Parathyroid adenoma (tissue), 2 donors: ENCODE data around the gene VWA5B1.

Source experiments
- H2AFZ ChIP-seq: fragments of 300-600 bp; sonication (generic); one replicate; pipeline ENCODE4 v1.7.0; 2017; ENCODE audit warnings: antibody characterized with exemption, mild to moderate bottlenecking
- H3K27ac ChIP-seq: fragments of 300-600 bp; sonication (generic); one replicate; pipeline ENCODE4 v1.7.0; 2017
- H3K27me3 ChIP-seq: fragments of 300-600 bp; sonication (generic); one replicate; pipeline ENCODE4 v1.7.0; 2017; ENCODE audit warnings: low read length; ENCODE audit not compliant: control insufficient read depth, insufficient read depth
- H3K36me3 ChIP-seq: fragments of 300-600 bp; sonication (generic); one replicate; pipeline ENCODE4 v1.7.0; 2017; ENCODE audit warnings: low read length; ENCODE audit not compliant: control insufficient read depth, insufficient read depth
- H3K4me1 ChIP-seq: fragments of 300-600 bp; sonication (generic); one replicate; pipeline ENCODE4 v1.7.0; 2017; ENCODE audit warnings: control low read depth
- H3K4me2 ChIP-seq: fragments of 300-600 bp; sonication (generic); one replicate; pipeline ENCODE4 v1.7.0; 2017; ENCODE audit warnings: low read length
- H3K4me3 ChIP-seq: fragments of 300-600 bp; sonication (generic); one replicate; pipeline ENCODE4 v1.7.0; 2017; ENCODE audit warnings: low read depth, low read length
- H3K79me2 ChIP-seq: fragments of 300-600 bp; sonication (generic); one replicate; pipeline ENCODE4 v1.7.0; 2017; ENCODE audit warnings: control low read depth
- H3K9ac ChIP-seq: fragments of 300-600 bp; sonication (generic); one replicate; pipeline ENCODE4 v1.7.0; 2017; ENCODE audit warnings: mild to moderate bottlenecking
- H3K9me3 ChIP-seq: fragments of 300-600 bp; sonication (generic); one replicate; pipeline ENCODE4 v1.7.0; 2017; ENCODE audit warnings: low read length; ENCODE audit not compliant: control insufficient read depth
- TF ChIP-seq, protein P1 (sequence below): fragments of 300-600 bp; sonication (generic); IDR thresholded peaks from one replicate; pipeline ENCODE4 v1.7.0; 2017; ENCODE audit warnings: antibody characterized with exemption, mild to moderate bottlenecking
- donor health status: primary hyperparathyroidism.

The VWA5B1 gene

DNA sequence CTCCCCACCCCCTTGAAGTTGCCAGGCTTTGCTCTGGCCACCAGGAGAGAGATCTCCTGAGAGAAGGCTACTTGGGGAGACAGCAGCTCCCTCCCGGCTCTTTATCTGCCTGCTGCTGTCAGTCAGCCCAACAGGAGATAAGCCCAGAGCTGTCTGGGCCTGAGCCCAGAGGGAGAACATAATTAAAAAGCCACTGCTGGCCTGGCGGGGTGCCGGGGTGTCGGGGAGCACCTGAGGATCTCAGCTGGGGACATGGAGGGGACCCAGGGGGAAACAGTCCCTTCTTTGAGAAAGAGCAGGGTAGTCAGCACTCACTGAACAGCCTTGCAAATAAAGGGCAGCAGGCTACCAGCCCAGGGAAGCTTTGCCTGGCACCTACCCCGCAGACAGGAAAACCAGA lies 17.9 kb downstream of the VWA5B1 start:
- Histone ChIP-seq H3K79me2 (no peaks in the 10 kb centered on the region), H3K27me3 (no peaks in the 10 kb centered on the region), H2AFZ (peak overlapping the region; percentile 70), H3K9me3 (no peaks in the 10 kb centered on the region), H3K4me3 (no peak overlapping the region), H3K4me1 (peaks cover 4% of the 10 kb centered on the region), H3K36me3 (no peaks in the 10 kb centered on the region), H3K9ac (no peak overlapping the region), H3K4me2 (peak overlapping the region; percentile 31), H3K27ac (peak overlapping the region; percentile 53)
- TF ChIP-seq, protein P1, sequence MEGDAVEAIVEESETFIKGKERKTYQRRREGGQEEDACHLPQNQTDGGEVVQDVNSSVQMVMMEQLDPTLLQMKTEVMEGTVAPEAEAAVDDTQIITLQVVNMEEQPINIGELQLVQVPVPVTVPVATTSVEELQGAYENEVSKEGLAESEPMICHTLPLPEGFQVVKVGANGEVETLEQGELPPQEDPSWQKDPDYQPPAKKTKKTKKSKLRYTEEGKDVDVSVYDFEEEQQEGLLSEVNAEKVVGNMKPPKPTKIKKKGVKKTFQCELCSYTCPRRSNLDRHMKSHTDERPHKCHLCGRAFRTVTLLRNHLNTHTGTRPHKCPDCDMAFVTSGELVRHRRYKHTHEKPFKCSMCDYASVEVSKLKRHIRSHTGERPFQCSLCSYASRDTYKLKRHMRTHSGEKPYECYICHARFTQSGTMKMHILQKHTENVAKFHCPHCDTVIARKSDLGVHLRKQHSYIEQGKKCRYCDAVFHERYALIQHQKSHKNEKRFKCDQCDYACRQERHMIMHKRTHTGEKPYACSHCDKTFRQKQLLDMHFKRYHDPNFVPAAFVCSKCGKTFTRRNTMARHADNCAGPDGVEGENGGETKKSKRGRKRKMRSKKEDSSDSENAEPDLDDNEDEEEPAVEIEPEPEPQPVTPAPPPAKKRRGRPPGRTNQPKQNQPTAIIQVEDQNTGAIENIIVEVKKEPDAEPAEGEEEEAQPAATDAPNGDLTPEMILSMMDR: no peak

DNA sequence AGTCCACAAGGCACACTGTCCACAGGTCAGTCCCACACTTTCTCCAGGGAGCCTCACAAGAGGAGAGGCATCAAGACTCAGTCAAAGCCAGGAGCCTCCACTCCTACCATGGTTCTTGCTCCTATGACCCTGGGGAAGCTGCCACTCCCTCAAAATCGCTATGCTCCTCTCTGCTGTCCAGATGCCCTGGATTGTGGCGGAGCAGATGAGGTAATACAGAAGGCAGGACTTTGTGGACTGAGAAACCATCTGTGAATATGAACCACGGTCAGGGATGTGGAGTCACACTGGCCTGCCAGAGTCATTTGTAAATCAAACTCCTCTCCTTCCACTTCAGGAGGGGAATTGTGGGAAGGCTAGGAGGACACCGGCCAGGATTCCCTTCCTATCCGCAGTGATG lies 20.6 kb downstream of the VWA5B1 start:
- Histone ChIP-seq H2AFZ (no peak overlapping the region), H3K4me1 (peaks cover 4% of the 10 kb centered on the region), H3K9ac (no peak overlapping the region), H3K79me2 (no peaks in the 10 kb centered on the region), H3K9me3 (no peaks in the 10 kb centered on the region), H3K4me2 (no peak overlapping the region), H3K27me3 (no peaks in the 10 kb centered on the region), H3K36me3 (no peaks in the 10 kb centered on the region), H3K4me3 (no peak overlapping the region), H3K27ac (no peak overlapping the region)
- TF ChIP-seq, protein P1: no peak

DNA sequence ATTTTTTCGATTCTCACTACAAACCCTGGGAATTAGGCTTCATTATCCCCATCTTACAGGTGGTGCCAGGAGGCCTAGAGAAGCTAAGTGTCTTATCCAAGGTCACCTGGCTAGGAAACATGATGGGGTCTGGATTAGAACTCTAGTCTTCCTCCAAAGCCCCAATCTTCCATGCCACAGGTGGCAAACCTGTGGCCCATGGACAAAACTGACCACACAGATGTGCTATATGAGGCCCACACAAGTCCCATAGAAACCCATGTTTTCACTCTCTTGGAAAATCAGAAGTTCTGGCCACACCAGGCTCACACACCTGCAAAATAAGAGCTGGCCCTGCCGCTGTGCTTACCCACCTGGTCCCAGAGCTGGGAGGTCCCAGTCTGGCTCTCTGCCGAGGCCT lies 21.6 kb downstream of the VWA5B1 start:
- TF ChIP-seq, protein P1: no peak
- Histone ChIP-seq H3K36me3 (no peaks in the 10 kb centered on the region), H3K4me1 (peaks cover 4% of the 10 kb centered on the region), H3K79me2 (no peaks in the 10 kb centered on the region), H3K9me3 (no peaks in the 10 kb centered on the region), H3K27me3 (no peaks in the 10 kb centered on the region), H3K4me3 (no peak overlapping the region), H3K9ac (no peak overlapping the region), H3K27ac (no peak overlapping the region), H2AFZ (no peak overlapping the region), H3K4me2 (no peak overlapping the region)

DNA sequence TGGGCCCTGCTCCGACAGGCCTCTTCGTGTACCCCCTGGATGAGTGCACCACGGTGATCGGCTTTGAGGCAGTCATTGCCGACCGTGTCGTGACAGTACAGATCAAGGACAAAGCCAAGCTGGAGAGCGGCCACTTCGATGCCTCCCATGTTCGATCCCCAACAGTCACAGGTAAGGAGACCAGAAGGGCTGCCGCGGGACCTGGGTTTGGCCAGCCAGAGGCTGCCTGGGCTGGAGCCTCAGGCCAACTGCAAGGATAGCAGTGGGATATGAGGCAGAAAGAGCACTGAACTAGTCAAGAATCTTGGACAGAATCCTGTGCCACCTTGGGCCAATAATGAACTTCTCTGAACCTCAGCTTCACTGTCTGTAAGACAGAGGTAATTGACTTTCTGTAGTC lies 22.1 kb downstream of the VWA5B1 start:
- TF ChIP-seq, protein P1: no peak
- H3K36me3 ChIP-seq: no peaks in the 10 kb centered on the region
- H3K9ac ChIP-seq: no peak overlapping the region
- H3K4me2 ChIP-seq: no peak overlapping the region
- no peaks in the 10 kb centered on the region for H3K9me3 ChIP-seq
- no peak overlapping the region for H2AFZ ChIP-seq
- peaks cover 3% of the 10 kb centered on the region for H3K4me1 ChIP-seq
- no peaks in the 10 kb centered on the region for H3K27me3 ChIP-seq
- H3K27ac ChIP-seq: no peak overlapping the region
- H3K79me2 ChIP-seq: no peaks in the 10 kb centered on the region
- no peak overlapping the region for H3K4me3 ChIP-seq

DNA sequence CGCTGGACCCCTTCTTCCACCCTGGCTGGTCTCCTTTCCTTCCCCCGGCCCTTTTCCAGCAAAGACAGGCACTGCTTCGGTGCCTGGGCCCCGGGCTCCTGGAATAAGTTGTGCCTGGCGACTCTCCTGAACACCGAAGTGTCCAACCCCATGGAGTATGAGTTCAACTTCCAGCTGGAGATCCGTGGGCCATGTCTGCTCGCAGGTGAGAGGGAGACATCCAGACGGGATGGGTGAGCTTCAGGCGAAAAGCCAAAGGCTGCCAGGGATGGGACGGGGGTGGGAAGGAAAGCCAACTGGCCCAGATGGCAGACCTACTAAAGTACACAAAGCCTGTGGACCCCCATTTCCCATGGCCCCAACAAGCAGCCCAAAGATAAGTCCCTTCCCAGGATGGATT lies 26.8 kb downstream of the VWA5B1 start:
- Histone ChIP-seq H3K27ac (no peak overlapping the region), H3K9me3 (no peaks in the 10 kb centered on the region), H3K9ac (no peak overlapping the region), H3K4me3 (no peak overlapping the region), H3K36me3 (no peaks in the 10 kb centered on the region), H3K4me1 (peaks cover 25% of the 10 kb centered on the region), H3K27me3 (no peaks in the 10 kb centered on the region), H3K4me2 (no peak overlapping the region), H3K79me2 (no peaks in the 10 kb centered on the region), H2AFZ (no peak overlapping the region)
- TF ChIP-seq, protein P1: no peak
